Upper lobe of right lung (tissue), 1 donor: ENCODE results near the gene RYR1. TPM values are rescaled to one million over a fixed set of nuclear protein-coding genes. Genes with fewer than 3 reads are reported as not detected.
"Not testable (repeated sequence)": the region's sequence is repeated elsewhere in the genome, so short reads cannot be mapped to it uniquely, and the experiment has no call there.

Experiments
- ATAC-seq: fragments of 200-7000 bp; cut with Tn5 transposase; one replicate; pipeline ENCODE4 v1.9.1; 2020; ENCODE audit warnings: mild to moderate bottlenecking, moderate library complexity
- DNase-seq: peaks from one replicate; pipeline ENCODE4 v3.0.0-alpha.2; 2020
- H3K27ac ChIP-seq: fragments of 200-600 bp; one replicate; pipeline ENCODE4 v1.8.0; 2022
- H3K27me3 ChIP-seq: fragments of 200-600 bp; one replicate; pipeline ENCODE4 v1.8.0; 2022; ENCODE audit warnings: mild to moderate bottlenecking
- H3K36me3 ChIP-seq: fragments of 200-600 bp; one replicate; pipeline ENCODE4 v1.8.0; 2022
- H3K4me1 ChIP-seq: fragments of 200-600 bp; one replicate; pipeline ENCODE4 v1.8.0; 2022
- H3K4me3 ChIP-seq: fragments of 200-600 bp; one replicate; pipeline ENCODE4 v1.8.0; 2022; ENCODE audit warnings: mild to moderate bottlenecking
- H3K9me3 ChIP-seq: fragments of 200-600 bp; one replicate; pipeline ENCODE4 v1.8.0; 2022
- CTCF ChIP-seq: fragments of 200-600 bp; IDR thresholded peaks from one replicate; pipeline ENCODE4 v1.8.0; 2022; ENCODE audit warnings: antibody characterized with exemption
- intact Hi-C: fragments of 100-400 bp; cut with DNase I; formaldehyde crosslinking; loops from one replicate; pipeline ENCODE4 v1.11.0; 2022
- total RNA-seq: library from RNA; stranded (reverse); fragmentation: NEBNext Ultra II Directional; extraction: Animal tissue kit (Norgen Biotek cat#: 25700); gene quantifications from one replicate; pipeline ENCODE4 v1.2.1, GENCODE V29; 2021
- donor health status: DM: no; HTN: yes; CAD: no; lungs with severe emphysema.

The RYR1 gene
- total RNA-seq, 1 donor from 2014 or later: 6.5 TPM

DNA sequence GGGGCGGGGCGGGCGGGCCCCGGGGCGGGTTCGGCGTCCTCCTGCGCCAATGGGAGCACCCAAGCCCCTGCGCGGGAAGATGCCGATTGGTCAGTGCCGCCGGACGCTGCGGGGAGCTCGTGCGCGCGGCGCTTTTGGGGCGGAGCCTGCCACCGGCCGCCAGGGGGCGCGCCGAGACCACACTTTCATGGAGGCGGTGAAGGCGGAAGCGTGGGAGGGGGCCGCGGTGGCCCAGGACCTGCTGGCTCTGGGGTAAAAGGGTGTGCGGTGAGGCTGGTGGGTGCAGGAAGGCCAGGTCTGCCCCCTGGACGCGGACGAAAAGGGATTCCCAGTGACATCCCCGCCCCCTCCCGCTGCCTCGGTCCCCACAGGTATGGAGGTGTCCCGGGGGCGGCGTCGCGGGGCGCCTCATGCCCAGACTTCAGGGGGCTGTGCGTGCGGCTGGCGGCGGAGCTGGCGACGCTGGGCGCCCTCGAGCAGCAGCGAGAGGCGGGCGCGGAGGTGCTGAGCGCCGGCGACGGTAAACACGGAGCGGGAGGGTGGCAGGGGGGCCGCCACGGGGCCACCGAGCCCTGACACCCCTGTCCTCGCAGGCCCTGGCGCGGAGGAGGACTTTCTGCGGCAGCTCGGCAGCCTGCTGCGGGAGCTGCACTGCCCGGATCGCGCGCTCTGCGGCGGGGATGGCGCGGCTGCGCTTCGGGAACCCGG lies 30.4 kb upstream of the RYR1 start, which contains the start of gene FAM98C:
Gene FAM98C, plus strand, starts transcription at position 127 of the 708 bp plus-strand sequence. Its CDS starts 61 bp downstream, at position 188.
- Histone ChIP-seq H3K9me3 (no peaks in the 10 kb centered on the region), H3K27me3 (peaks cover 25% of the 10 kb centered on the region), H3K4me3 (peak within 1 kb of the TSS; percentile 93), H3K36me3 (peaks cover 14% of the 10 kb centered on the region), H3K4me1 (peaks cover 10% of the 10 kb centered on the region), H3K27ac (peak within 1 kb of the TSS; percentile 82)
- intact Hi-C loops: no loop called here
- peak; percentile 98 for DNase-seq
- peak; percentile 98 for TF ChIP-seq CTCF
- peak; percentile 99 for ATAC-seq

GRCh38 chr19:38404858-38405257 lies 28.6 kb upstream of the RYR1 start:
- ATAC-seq: no peak
- Histone ChIP-seq H3K4me3 (no peak overlapping the region), H3K9me3 (no peaks in the 10 kb centered on the region), H3K36me3 (peaks cover 14% of the 10 kb centered on the region), H3K27me3 (peaks cover 7% of the 10 kb centered on the region), H3K4me1 (peaks cover 10% of the 10 kb centered on the region), H3K27ac (no peak overlapping the region)
- TF ChIP-seq CTCF: no peak
- no peak for DNase-seq
- intact Hi-C loops: no loop called here

DNA sequence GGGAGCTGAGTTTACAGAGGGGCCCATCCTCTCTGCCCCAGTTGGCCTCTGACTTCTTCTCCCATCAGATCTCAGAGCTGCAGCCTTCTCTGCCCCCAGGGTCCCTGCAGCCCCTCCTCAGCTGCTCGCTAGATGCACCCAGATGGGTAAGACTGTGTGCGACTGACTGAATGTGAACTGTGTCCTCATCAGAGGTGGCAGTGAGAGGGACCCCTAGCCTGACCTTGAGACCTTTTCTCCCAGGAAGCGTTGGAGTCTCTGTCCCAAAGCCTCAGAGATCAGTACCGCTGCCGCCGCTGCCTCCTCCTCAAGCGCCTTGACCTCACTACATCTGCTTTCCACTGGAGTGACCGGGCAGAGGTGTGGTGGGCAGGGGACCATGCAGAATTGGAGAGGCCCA lies 28.2 kb upstream of the RYR1 start:
- no peak overlapping the region for H3K27ac ChIP-seq
- H3K4me1 ChIP-seq: peaks cover 10% of the 10 kb centered on the region
- H3K4me3 ChIP-seq: no peak overlapping the region
- ATAC-seq (no peak), DNase-seq (no peak)
- H3K27me3 ChIP-seq: peaks cover 4% of the 10 kb centered on the region
- no peaks in the 10 kb centered on the region for H3K9me3 ChIP-seq
- intact Hi-C loops: no loop called here
- no peak for TF ChIP-seq CTCF
- peaks cover 14% of the 10 kb centered on the region for H3K36me3 ChIP-seq

DNA sequence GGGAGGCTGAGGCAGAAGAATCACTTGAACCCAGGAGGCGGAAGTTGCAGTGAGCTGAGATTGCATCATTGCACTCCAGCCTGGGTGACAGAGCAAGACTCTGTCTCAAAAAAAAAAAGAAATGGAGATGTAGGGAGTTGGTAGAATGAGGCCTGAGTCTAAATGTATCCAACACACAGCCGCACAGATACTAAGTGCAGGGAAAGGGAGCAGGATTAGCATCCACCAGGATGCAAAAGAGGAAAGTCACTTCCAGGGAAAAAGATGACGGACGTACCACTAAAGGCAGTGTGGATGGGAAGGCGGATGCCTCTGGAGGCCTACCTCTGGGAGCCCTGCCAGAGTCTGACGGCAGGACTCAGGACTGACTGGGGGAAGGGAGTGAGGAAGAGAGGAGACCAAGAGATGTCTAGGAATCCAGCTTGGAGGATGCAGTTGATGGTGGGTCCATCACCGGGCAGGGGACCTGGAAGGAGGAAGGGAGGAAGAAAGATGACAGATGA lies 23.8 kb upstream of the RYR1 start:
- no peak for ATAC-seq
- Histone ChIP-seq H3K36me3 (peaks cover 14% of the 10 kb centered on the region), H3K4me1 (no peaks in the 10 kb centered on the region), H3K4me3 (no peak overlapping the region), H3K27ac (no peak overlapping the region), H3K27me3 (no peaks in the 10 kb centered on the region), H3K9me3 (no peaks in the 10 kb centered on the region)
- DNase-seq: no peak
- TF ChIP-seq CTCF: no peak
- intact Hi-C loops: no loop called here

GRCh38 chr19:38410407-38410806 lies 23.1 kb upstream of the RYR1 start:
- peaks cover 14% of the 10 kb centered on the region for H3K36me3 ChIP-seq
- H3K9me3 ChIP-seq, H3K4me3 ChIP-seq, H3K27me3 ChIP-seq, intact Hi-C loops, H3K4me1 ChIP-seq, H3K27ac ChIP-seq, ATAC-seq, DNase-seq: not testable (repeated sequence)

DNA sequence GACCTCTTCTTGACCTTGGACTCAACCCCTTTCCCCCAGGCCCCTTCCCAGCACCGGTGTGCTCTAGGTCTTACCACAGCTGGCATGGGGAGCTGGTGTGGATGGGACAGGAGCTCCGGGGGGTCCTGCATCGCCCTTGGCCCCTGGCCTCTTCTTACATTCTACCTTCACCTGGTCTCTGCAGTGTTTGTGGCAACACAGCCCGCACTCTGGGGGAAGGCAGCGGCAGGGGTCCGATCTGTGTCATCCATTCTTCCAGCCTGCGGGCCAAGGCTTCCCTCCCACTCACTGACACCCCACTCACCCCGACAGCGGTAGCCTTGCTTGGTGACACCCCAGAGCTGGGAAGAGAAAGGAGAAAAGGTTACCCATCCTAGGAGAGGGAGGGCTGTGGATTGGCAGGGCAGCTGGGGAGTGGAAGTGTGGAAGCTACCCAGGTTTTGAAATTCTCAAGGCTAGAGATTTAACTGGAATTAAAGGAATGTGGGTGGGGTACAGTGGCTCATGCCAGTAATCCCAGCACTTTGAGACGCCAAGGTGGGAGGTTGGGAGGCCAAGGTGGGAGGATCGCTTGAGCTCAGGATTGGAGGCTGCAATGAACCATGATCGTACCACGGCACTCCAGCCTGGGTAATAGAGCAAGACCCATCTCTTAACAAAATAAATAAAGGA lies 22.3 kb upstream of the RYR1 start:
- TF ChIP-seq CTCF: no peak
- H3K4me1 ChIP-seq: no peaks in the 10 kb centered on the region
- DNase-seq (no peak), ATAC-seq (no peak)
- H3K9me3 ChIP-seq: no peaks in the 10 kb centered on the region
- intact Hi-C loops: no loop called here
- no peak overlapping the region for H3K4me3 ChIP-seq
- H3K36me3 ChIP-seq: peaks cover 13% of the 10 kb centered on the region
- no peak overlapping the region for H3K27ac ChIP-seq
- no peaks in the 10 kb centered on the region for H3K27me3 ChIP-seq

GRCh38 chr19:38411898-38412297 lies 21.6 kb upstream of the RYR1 start:
- H3K9me3 ChIP-seq, ATAC-seq, DNase-seq, intact Hi-C loops, H3K4me3 ChIP-seq, H3K27me3 ChIP-seq, H3K36me3 ChIP-seq, H3K27ac ChIP-seq, H3K4me1 ChIP-seq: not testable (repeated sequence)
